GM21619 (cell line): ENCODE data around the gene ALDH5A1.

Experiments
- ATAC-seq: cut with Tn5 transposase; IDR thresholded peaks from one replicate; pipeline ENCODE4 v1.9.1; 2021; ENCODE audit not compliant: unreplicated experiment

The ALDH5A1 gene

GRCh38 chr6:24522228-24523176 is 27.7 kb downstream of the ALDH5A1 start:
- ATAC-seq: peak; percentile 43

- no peak for ATAC-seq
Measured at GRCh38 chr6:24524329-24524728, 29.6 kb downstream of the ALDH5A1 start.

GRCh38 chr6:24524805-24525204 is 30.0 kb downstream of the ALDH5A1 start:
- ATAC-seq: no peak

- ATAC-seq: no peak
Measured at GRCh38 chr6:24529985-24530384, 35.2 kb downstream of the ALDH5A1 start.

GRCh38 chr6:24534329-24534728 is 39.6 kb downstream of the ALDH5A1 start:
- ATAC-seq: no peak

DNA sequence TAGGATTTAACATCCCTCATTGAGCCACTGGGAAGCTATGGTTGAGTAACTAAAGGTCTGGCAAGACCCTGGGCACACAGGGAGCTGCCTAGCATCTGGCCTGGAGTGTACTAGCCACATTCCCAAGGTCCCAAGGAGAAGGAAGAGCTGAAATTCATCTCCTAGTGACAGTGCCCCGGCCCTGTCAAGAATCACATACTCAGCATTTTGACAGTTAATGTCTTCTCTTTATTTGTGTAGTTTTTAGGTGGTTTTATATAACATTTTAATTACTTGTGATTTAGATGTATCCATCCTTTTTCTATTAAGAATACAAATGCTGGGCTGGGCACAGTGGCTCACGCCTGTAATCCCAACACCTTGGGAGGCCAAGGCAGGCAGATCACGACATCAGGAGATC is 40.4 kb downstream of the ALDH5A1 start:
- ATAC-seq: no peak

- ATAC-seq: no peak
Measured at GRCh38 chr6:24536466-24536865, 41.7 kb downstream of the ALDH5A1 start.

DNA sequence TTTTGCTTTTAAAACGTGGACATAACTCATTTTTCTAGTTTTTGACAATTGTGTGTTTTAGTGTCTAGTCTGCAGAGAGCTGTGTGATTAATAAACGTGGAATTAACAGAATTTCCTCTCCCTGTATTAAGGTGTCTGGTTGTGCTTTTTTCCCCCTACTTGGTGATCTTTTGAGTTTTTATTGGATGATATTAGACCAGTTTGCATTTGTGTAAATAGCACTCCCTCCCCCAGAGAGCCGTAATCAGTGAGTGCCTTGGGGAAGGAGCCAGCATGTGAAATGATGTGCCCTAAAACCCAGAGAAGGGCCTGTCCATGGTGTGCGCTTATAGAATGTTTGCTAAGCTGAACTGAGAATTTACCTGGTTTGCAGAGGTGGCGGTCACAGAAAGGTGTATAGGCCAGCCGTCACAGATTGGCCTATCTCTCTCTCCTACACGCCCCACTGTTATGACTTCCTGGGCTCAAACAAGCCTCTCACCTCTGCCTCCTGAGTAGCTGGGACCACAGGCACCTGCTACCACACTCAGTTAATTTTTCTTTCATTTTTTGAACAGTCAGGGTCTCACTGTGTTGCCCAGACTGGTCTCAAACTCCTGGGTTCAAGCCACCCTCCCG is 42.4 kb downstream of the ALDH5A1 start:
- no peak for ATAC-seq

GRCh38 chr6:24537771-24538385 is 43.1 kb downstream of the ALDH5A1 start:
- ATAC-seq: no peak

DNA sequence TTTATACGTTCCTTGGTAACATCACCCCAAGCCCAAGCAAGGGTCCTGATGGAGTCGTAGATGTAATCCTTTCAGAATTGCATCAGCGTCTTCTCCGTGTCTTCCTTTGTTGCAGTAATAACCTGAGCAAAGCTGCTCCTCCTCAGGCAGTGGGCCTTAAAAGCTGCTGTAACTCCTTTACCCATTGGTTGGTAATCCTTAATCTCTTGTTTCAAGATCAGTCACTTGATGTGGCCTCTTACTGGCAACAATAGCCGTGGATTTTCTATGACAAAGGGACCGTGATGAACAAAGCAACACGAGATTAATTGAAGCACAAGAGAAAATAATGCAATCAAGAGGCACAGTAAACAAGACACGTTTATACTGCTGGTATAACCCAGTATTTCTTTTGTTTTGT is 44.6 kb downstream of the ALDH5A1 start:
- no peak for ATAC-seq

DNA sequence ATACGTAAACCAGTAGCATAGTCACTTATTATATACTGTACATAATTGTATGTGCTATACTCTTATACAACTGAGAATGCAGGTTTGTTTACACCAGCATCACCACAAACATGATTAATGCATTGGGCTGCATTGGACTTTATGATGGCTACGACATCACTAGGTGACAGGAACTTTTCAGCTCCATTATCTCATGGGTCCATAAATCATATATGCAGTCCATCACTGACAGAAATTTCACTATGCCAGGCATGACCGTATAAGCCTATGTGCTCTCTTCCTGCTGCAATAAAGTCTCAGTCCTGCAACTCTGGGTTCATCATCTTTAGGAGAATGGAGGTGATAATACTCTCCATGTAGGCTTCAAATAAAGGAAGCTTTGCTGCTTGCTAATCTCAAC is 45.4 kb downstream of the ALDH5A1 start:
- no peak for ATAC-seq

DNA sequence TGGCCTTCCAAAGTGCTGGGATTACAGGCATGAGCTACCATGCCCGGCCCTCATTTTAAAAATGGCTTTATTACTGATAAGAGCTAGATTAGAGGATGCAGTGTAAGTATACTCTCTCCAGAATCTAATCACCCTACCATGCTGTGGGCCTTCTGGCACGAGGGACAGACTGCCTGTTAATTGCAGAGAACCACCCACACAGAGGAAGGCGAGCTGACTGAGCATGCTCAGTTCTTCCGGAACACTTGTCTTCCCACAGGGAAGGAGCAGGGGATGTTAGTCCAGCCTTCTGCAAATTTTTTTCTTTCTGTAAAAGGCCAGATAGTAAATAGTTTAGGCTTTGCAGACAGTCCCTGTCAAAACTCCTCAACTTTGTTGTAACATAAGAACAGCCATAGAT is 48.9 kb downstream of the ALDH5A1 start:
- ATAC-seq: no peak

DNA sequence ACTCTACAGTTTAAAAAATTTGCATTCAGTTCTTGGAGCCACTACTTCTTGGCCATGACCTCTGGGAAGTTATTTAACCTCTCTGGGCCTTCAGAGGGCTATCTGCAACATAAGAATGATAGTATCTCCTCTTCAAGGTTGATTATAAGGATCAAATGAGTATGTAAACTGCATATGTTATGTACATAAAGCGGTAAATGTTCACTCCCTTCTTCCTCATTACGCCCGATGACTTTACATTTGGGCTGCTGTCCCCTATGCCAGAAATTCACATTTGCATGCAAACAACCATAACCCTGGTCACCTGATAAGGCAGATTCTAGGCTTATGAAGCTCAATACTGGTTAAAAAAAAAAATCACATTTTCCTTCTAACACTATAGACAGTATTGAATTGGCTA is 50.4 kb downstream of the ALDH5A1 start:
- no peak for ATAC-seq

DNA sequence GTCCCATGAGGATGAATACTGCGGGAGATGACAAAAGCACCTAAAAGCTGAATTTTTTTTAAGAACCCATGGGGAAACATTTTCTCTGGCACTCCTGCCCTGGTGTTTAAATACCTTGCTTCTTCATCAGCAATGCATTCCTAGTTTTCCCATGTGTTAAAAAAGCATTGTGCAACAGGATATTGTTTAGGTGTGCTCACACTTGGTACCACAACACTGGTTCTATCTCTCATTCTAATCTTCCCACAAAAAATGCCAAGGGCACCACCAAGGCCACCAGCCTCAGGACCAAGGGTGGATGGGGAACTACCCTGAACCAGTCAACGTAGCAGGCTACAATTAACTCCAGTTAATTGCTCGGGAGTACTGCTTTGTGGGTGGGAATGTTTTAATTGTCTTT is 50.9 kb downstream of the ALDH5A1 start:
- no peak for ATAC-seq

- no peak for ATAC-seq
Measured at GRCh38 chr6:24546439-24546838, 51.7 kb downstream of the ALDH5A1 start.

DNA sequence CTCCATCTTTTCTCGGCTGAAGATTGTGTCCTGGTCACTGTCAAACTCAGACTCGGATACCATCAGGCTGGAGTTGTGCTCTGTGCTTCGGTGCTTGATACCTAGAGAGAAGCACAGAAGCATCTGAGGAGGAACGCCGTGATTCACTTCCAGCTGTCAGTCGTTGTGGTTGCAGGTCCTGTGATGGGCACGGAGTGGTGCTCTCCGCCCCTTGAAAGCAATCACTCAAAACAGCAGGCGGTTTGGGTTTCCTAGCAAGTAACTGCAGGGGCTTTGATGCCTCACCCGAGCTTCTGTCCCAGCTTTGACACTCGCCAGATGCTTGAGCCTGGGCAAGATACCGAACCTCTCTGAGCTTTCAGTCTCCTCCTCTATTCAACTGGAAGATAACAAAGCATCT is 52.5 kb downstream of the ALDH5A1 start:
- ATAC-seq: peak; percentile 60

- ATAC-seq: no peak
Measured at GRCh38 chr6:24549158-24549557, 54.4 kb downstream of the ALDH5A1 start.

DNA sequence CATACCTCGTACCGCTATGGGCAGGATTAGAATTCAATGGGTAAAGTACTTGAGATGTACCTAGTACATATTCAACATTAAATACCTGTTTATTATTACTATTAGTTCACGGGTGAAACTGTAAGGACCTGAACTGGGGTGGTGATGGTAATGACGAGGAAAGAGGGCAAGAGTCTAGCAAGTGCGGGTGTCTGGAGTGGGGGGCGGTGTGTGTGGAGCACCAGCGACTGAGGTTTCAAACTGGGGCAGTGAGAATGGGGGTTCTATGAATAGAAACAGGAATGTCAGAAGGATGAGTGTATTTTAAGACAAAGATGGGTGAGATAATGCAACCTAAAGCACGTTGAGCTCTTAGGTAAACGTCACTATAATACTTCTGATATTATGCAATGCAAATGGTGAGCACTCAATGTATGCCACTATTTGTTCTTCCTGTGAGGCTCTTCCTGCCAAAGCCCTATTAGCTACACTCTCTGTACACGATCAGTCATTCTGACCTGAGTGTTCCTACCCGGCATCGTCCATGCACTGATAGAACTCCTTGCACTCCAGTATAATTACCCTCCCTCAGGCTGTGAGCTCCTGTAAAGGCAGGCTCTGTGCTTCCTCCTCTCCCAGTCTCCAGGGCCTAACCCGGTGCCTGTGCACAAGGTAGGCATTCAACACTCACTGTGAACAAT is 55.0 kb downstream of the ALDH5A1 start:
- no peak for ATAC-seq

DNA sequence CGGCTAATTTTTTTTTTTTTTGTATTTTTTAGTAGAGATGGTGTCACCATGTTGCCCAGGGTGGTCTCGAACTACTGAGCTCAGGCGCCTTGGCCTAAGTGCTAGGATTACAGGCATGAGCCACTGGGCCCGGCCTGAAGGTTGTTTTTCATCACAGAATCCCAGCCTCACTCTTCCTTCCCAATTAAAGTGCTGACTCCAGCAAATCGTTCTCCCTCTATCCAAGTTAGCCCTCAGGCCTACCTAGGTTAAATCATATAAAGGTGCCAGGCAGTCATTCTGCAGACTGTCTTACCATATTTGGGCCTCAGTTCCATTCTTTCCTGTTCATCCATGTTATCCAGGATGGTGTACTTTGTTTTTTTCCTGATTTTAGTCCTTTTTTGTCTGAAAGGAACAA is 56.4 kb downstream of the ALDH5A1 start:
- no peak for ATAC-seq

GRCh38 chr6:24554474-24554873 is 59.7 kb downstream of the ALDH5A1 start:
- ATAC-seq: no peak

DNA sequence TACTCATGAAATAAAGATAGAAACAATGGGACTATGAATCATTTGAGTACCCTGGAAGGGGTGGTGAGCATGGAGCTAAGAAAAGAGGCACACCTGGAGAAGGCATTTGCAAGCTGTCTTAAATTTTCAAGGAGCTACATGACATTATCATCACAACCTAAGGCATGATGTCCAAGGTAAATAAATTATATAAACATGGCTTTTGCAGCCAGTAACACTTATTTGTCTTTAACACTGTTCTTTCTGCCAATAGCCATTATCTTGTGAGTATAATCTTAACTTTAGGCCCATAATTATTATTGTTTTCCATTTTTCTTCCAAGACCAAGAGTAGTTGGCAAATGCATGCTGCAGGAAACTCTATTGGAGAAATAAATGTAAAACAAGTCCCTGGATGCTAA is 63.7 kb downstream of the ALDH5A1 start:
- no peak for ATAC-seq
